Epithelial cell of esophagus (primary cell): ENCODE data around the gene ISL2.
"Not testable (repeated sequence)": the region's sequence is repeated elsewhere in the genome, so short reads cannot be mapped to it uniquely, and the experiment has no call there.

ENCODE experiments used
- DNase-seq: peaks from one replicate; pipeline ENCODE4 v3.0.0; 2010; ENCODE audit warnings: low read depth
- H3K4me3 ChIP-seq: 2 replicates; pipeline ENCODE4 v1.5.1; 2011; ENCODE audit warnings: mild to moderate bottlenecking, low read length, control low read depth
- TF ChIP-seq, protein P1 (sequence below): IDR thresholded peaks from 2 replicates; pipeline ENCODE4 v1.5.1; 2011; ENCODE audit warnings: low read depth, mild to moderate bottlenecking, low read length, control low read depth, inconsistent platforms; ENCODE audit not compliant: insufficient read depth; ENCODE audit errors: missing control alignments

The ISL2 gene

DNA sequence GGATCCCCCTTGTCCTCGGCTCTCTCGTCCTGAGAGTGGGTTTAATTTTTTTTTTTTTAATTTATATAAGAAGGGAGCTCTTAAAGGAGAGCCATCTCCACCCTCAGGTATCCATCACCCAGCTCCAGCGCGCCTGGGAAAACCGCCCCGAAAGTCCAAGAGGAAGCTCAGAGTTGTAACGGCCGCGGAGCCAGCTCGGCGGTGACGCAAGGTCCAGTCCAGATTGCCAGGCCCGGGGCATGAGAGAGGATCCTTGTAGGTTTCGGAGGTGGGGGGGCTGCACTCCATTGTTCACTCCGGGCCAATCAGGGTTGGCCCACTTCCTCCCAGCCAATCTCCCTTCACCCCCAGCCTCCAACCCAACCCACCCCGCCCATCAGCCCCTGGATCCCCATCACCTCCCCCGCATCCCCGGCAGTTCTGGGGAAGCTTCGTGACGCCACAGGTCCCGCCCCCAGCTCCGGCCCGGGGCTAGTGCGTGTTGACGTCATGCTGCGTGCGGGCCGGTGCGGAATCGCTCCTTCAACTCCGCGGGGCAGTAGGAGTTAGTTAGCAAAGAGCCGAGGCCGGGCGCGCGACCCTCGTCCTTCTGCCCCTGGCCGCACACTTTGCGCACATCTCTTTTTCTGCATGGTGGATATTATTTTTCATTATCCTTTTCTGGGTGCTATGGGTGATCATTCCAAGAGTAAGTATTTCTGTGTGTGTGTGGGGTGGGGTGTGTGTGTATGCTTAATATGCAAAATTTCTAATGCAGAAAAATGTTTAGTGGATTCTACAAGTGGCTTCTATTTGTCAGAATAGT is at the start of gene ISL2:
TSS of gene ISL2 (plus strand) at position 520 of the 805 bp plus-strand sequence. CDS start at position 631, 111 bp downstream.
- DNase-seq = peak; percentile 77
- TF ChIP-seq, protein P1, sequence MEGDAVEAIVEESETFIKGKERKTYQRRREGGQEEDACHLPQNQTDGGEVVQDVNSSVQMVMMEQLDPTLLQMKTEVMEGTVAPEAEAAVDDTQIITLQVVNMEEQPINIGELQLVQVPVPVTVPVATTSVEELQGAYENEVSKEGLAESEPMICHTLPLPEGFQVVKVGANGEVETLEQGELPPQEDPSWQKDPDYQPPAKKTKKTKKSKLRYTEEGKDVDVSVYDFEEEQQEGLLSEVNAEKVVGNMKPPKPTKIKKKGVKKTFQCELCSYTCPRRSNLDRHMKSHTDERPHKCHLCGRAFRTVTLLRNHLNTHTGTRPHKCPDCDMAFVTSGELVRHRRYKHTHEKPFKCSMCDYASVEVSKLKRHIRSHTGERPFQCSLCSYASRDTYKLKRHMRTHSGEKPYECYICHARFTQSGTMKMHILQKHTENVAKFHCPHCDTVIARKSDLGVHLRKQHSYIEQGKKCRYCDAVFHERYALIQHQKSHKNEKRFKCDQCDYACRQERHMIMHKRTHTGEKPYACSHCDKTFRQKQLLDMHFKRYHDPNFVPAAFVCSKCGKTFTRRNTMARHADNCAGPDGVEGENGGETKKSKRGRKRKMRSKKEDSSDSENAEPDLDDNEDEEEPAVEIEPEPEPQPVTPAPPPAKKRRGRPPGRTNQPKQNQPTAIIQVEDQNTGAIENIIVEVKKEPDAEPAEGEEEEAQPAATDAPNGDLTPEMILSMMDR = no peak
- H3K4me3 ChIP-seq = no peak within 1 kb of the TSS

DNA sequence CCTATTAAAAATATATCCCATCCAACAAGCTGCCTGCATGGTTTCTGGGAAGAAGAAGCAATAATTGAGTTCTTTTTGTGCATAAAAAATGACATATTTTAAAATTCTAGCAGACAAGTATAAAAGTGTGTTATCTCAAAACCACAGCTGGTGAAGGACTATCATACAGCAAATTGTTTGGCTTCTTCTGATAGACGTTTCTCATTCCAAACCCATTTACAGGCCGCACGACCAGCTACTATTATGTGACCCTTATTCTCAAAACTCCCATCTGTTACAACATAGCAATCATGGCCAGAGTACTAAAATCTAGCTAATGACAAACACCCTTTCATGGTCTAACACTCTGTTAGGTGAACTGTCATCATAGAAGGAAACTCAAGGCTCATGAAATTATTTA is 47.0 kb upstream of the ISL2 start:
- no peak for DNase-seq
- TF ChIP-seq, protein P1 = no peak

DNA sequence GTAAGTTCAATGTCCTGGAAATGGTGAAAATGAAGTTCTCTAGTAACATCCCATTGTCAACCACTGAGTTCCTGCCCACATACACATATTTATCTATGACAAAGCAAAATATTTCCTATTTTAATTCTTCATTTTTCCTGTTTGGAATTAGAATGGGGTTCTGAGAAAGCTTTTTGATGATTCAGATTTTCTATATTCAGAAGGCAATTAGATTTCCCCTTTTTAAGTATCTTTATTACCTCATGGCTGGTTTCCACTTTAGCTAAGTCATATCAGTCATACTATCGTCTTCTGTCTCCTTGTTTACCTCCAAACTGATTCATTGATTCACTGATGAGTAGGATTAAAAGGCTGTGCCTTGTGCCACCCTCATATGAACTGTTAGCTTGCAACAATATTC is 43.2 kb upstream of the ISL2 start:
- peak; percentile 48 for DNase-seq
- H3K4me3 ChIP-seq = no peak overlapping the region

More for the DNA sequence above, 47.0 kb upstream of the ISL2 start:
- no peak overlapping the region for H3K4me3 ChIP-seq

DNA sequence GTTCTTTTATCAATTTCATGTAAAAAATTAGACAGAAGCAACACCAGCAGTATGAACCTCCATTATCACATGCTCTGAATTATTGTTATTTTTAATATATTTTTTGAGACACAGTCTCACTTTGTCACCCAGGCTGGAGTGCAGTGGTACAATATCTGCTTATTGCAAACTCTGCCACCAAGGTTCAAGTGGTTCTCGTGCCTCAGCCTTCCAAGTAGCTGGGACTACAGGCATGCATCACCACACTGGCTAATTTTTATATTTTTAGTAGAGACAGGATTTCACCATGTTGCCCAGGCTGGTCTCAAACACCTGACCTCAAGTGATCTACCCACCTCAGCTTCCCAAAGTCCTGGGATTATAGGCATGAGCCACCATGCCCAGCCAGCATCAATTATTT is 42.1 kb upstream of the ISL2 start:
- DNase-seq = not testable (repeated sequence)

More for the DNA sequence above, 43.2 kb upstream of the ISL2 start:
- TF ChIP-seq, protein P1 = no peak

DNA sequence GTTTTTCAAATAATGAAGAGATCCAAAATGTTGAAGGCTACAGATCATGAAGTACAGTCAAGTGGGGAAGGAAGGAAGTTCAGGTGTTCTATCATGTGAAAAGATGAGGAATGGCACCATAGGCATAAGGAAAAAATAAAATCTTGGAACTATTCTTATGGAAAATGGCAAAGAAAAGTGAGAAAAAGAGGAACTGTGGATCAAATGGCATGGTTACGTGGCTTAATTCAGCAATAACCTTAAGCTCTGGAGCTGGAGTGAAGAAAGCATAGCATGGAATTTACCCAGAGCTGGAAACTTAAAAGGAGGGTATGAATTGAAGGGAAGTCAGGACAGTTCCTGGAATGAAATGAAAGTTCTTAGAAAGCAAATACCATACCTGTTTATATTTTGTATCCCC is 39.7 kb upstream of the ISL2 start:
- TF ChIP-seq, protein P1 = no peak
- no peak overlapping the region for H3K4me3 ChIP-seq
- no peak for DNase-seq

More for the DNA sequence above, 42.1 kb upstream of the ISL2 start:
- not testable (repeated sequence) for H3K4me3 ChIP-seq

DNA sequence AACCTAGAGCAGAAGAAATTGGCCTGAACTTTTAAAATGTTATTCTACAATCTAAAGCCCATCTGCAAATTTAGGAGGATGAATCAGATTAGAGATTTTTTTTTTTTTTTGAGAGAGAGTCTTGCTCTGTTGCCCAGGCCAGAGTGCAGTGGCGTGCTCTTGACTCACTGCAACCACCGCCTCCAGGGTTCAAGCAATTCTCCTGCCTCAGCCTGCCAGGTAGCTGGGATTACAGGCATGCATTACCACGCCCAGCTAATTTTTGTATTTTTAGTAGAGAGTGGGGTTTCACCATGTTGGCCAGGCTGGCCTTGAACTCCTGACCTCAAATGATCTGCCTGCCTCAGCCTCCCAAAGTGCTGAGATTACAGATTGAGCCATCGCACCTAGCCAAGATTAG is 38.6 kb upstream of the ISL2 start:
- not testable (repeated sequence) for DNase-seq, H3K4me3 ChIP-seq

DNA sequence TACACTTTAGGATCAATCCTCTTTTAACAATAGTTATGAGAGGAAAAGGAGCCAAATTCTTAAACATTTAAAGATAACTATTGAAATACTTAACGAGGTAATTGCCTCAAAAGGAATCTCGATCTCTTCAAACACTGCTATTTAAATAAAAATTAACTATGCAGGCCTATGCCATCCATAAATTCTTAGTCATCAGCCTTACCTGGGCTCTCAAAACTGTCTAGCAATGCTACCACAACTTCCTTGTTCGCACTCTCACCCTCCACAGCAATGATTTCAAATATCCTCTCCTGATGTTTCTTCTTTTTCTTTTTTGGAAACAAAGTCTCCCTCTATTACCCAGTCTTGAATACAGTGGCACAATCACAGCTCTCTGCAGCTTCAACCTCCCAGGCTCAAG is 37.6 kb upstream of the ISL2 start:
- H3K4me3 ChIP-seq = no peak overlapping the region
- DNase-seq = peak; percentile 13
- TF ChIP-seq, protein P1 = no peak

DNA sequence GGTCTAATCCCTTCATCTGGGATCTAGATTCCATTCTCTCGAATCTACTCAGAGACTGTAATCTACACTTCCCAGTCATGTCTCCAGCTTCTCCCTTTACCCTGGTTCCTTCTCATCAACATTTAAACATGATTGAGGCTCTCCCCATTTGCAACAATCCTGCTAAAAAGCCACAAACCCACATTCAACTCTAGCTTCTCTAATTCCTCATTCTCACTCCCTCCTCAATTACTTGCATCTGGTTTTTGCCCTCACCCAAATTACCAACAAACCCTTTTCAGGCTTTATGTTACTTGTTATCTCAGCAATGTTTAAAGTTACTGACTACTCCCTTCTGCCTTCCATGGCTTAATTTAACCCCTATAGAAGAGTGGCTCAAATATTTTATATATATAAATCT is 36.8 kb upstream of the ISL2 start:
- DNase-seq = no peak
- TF ChIP-seq, protein P1 = no peak
- no peak overlapping the region for H3K4me3 ChIP-seq
